Measurements from ENCODE around the gene IRX6.
A peak's percentile ranks its signal among the peaks of the same experiment; 100 is the strongest.

IRX6 gene

GRCh38 chr16:55367866-55368603, 44.0 kb downstream of the IRX6 start:
- DNase-seq (ENCODE audit: low spot score) = no peak

- DNase-seq (ENCODE audit: low spot score) = no peak
These were observed 45.1 kb downstream of the IRX6 start for GRCh38 chr16:55369151-55369550.

- DNase-seq (ENCODE audit: low spot score) = peak; percentile 13
These were observed 46.9 kb downstream of the IRX6 start for GRCh38 chr16:55370762-55371482.

- DNase-seq (ENCODE audit: low spot score) = no peak
These were observed 48.9 kb downstream of the IRX6 start for GRCh38 chr16:55372792-55373488.

- no peak for DNase-seq (ENCODE audit: low spot score)
These were observed 49.5 kb downstream of the IRX6 start for GRCh38 chr16:55373489-55373832.

- no peak for DNase-seq (ENCODE audit: low spot score)
These were observed 52.0 kb downstream of the IRX6 start for GRCh38 chr16:55376045-55376444.

- DNase-seq (ENCODE audit: low spot score) = no peak
These were observed 52.7 kb downstream of the IRX6 start for GRCh38 chr16:55376567-55377167.

GRCh38 chr16:55377840-55378239, 53.8 kb downstream of the IRX6 start:
- DNase-seq (ENCODE audit: low spot score) = no peak

GRCh38 chr16:55378616-55379015, 54.6 kb downstream of the IRX6 start:
- DNase-seq (ENCODE audit: low spot score) = no peak

- DNase-seq (ENCODE audit: low spot score) = no peak
These were observed 55.4 kb downstream of the IRX6 start for GRCh38 chr16:55379371-55379770.

GRCh38 chr16:55379876-55380390, 55.9 kb downstream of the IRX6 start:
- DNase-seq (ENCODE audit: low spot score) = no peak
